Prostate gland (tissue), 2 donors: ENCODE data around the gene POC1B. TPM values are rescaled to one million over a fixed set of nuclear protein-coding genes. Genes with fewer than 3 reads are reported as not detected.

Experiments used
- DNase-seq: peaks from one replicate; pipeline ENCODE4 v3.0.0-alpha.2; 2019; ENCODE audit warnings: low spot score
- H3K27ac ChIP-seq, 2 donors: fragments of 200-600 bp; sonication (generic); 2 replicates each; pipeline ENCODE4 v1.5.1; 2017 to 2019
- H3K27me3 ChIP-seq: fragments of 200-600 bp; sonication (generic); replicated peaks from 2 replicates; pipeline ENCODE4 v1.5.1; 2019; ENCODE audit not compliant: insufficient read depth
- H3K36me3 ChIP-seq, 2 donors: fragments of 200-600 bp; sonication (generic); 1 replicate in 1 of 2; 2 replicates in 1 of 2; pipeline versions ENCODE4 v1.5.1 to v1.8.1; 2017 to 2019
- H3K4me1 ChIP-seq: fragments of 200-600 bp; sonication (generic); replicated peaks from 2 replicates; pipeline ENCODE4 v1.5.1; 2019
- H3K4me3 ChIP-seq, 2 donors: fragments of 200-600 bp; sonication (generic); 2 replicates each; pipeline ENCODE4 v1.5.1; 2017 to 2019
- H3K9me3 ChIP-seq: fragments of 200-600 bp; sonication (generic); 2 replicates; pipeline ENCODE4 v1.5.1; 2017
- CTCF ChIP-seq, 4 experiments: fragments of 200-600 bp in 2 of 4; fragments of 450-650 bp in 2 of 4; sonication (generic) in 2 of 4; IDR thresholded peaks; 1 replicate in 3 of 4; 2 replicates in 1 of 4; pipeline ENCODE4 v1.5.1; 2016 to 2019; ENCODE audit warnings: antibody characterized with exemption in 4 of 4, mild to moderate bottlenecking in 2 of 4, moderate library complexity in 2 of 4
- POLR2A ChIP-seq: fragments of 450-650 bp; IDR thresholded peaks from one replicate; pipeline ENCODE4 v1.6.1; 2016; ENCODE audit warnings: antibody characterized with exemption, mild to moderate bottlenecking
- POLR2AphosphoS5 ChIP-seq: sonication (generic); formaldehyde crosslinking; IDR thresholded peaks from one replicate; pipeline ENCODE4 v1.6.1; 2017; ENCODE audit warnings: antibody characterized with exemption
- WGBS: methylation state at CpG from one replicate; pipeline ENCODE4 v1.1.5; 2018; 5-methylcytosine and 5-hydroxymethylcytosine counted together
- intact Hi-C: fragments of 100-400 bp; cut with DNase I; formaldehyde crosslinking; loops from one replicate; pipeline ENCODE4 v1.14.2; 2022
- total RNA-seq, 2 donors: library from RNA; depleted of rRNA; stranded (reverse); fragments of >200 nt; gene quantifications; one replicate each; pipeline ENCODE4 v1.1.0, GENCODE V29; 2016

The POC1B gene
- total RNA-seq, 2 donors from 2014 or later, result 11.1 to 15.8 TPM

GRCh38 chr12:89529738-89530137 is 3.9 kb upstream of the POC1B start:
- intact Hi-C loops, result loop anchor here (5.0 to 10.0 kb wide), 2 partner anchors 67 to 485 kb away; no protein-coding TSS in a partner anchor
- H3K36me3 ChIP-seq, result no peaks in the 10 kb centered on the region
- H3K9me3 ChIP-seq, result no peaks in the 10 kb centered on the region
- WGBS, result 19% methylated on average over 1 of the region's 1 CpG
- H3K27ac ChIP-seq, result no peak overlapping the region
- no peak for DNase-seq
- TF ChIP-seq CTCF (IDR thresholded peaks at IDR 0.05), result peak in 3 of 4 experiments; percentile 52 to 80 (median 76)
- TF ChIP-seq POLR2A, result no peak
- no peak for TF ChIP-seq POLR2AphosphoS5
- no peaks in the 10 kb centered on the region for H3K27me3 ChIP-seq
- H3K4me3 ChIP-seq, result no peak overlapping the region
- H3K4me1 ChIP-seq, result no peaks in the 10 kb centered on the region

GRCh38 chr12:89528434-89528833 is 2.6 kb upstream of the POC1B start:
- Histone ChIP-seq H3K4me3 (no peak overlapping the region), H3K27me3 (no peaks in the 10 kb centered on the region), H3K4me1 (no peaks in the 10 kb centered on the region), H3K36me3 (no peaks in the 10 kb centered on the region), H3K27ac (no peak overlapping the region), H3K9me3 (no peaks in the 10 kb centered on the region)
- TF ChIP-seq CTCF (IDR thresholded peaks at IDR 0.05) (no peak), POLR2A (no peak), POLR2AphosphoS5 (no peak)
- intact Hi-C loops, result loop anchor here (5.0 to 10.0 kb wide), 2 partner anchors 66 to 484 kb away; no protein-coding TSS in a partner anchor
- no peak for DNase-seq
- WGBS, result 79% methylated on average over 4 of the region's 4 CpGs

- no peaks in the 10 kb centered on the region for H3K4me1 ChIP-seq
- H3K36me3 ChIP-seq, result no peaks in the 10 kb centered on the region
- no peaks in the 10 kb centered on the region for H3K9me3 ChIP-seq
- intact Hi-C loops, result loop anchor here (2.0 to 10.0 kb wide), 3 partner anchors 63 to 507 kb away; no protein-coding TSS in a partner anchor
- peak overlapping the region; percentile 71 to 94 for H3K4me3 ChIP-seq
- peak; percentile 48 for DNase-seq
- TF ChIP-seq POLR2AphosphoS5 (no peak), CTCF (IDR thresholded peaks at IDR 0.05) (no peak), POLR2A (no peak)
- no peaks in the 10 kb centered on the region for H3K27me3 ChIP-seq
- peak overlapping the region; percentile 86 to 88 for H3K27ac ChIP-seq
- WGBS, result under 1% methylated on average over 50 of the region's 53 CpGs
Observed at GRCh38 chr12:89525305-89525823, 483 bp downstream of the POC1B start.

- H3K36me3 ChIP-seq, result no peaks in the 10 kb centered on the region
- no peaks in the 10 kb centered on the region for H3K27me3 ChIP-seq
- intact Hi-C loops, result loop anchor here (2.0 to 10.0 kb wide), 3 partner anchors 62 to 506 kb away; no protein-coding TSS in a partner anchor
- under 1% methylated on average over 43 of the region's 43 CpGs for WGBS
- peak; percentile 86 for DNase-seq
- peak within 1 kb of the TSS; percentile 86 to 88 for H3K27ac ChIP-seq
- TF ChIP-seq POLR2A (peak; percentile 64), CTCF (IDR thresholded peaks at IDR 0.05) (peak; percentile 55 to 76 (median 66)), POLR2AphosphoS5 (peak; percentile 79)
- H3K4me3 ChIP-seq, result peak within 1 kb of the TSS; percentile 71 to 94
- no peaks in the 10 kb centered on the region for H3K9me3 ChIP-seq
- H3K4me1 ChIP-seq, result no peaks in the 10 kb centered on the region
Observed at GRCh38 chr12:89524541-89525304, 1.1 kb downstream of the POC1B start, which contains the start of gene GALNT4. Gene GALNT4 (minus strand): TSS chr12:89524796. CDS start chr12:89524549, 247 bp downstream.
